GM12891 (cell line): Measurements from ENCODE around the gene PI4KA.
"Not testable (repeated sequence)": the region's sequence is repeated elsewhere in the genome, so short reads cannot be mapped to it uniquely, and the experiment has no call there.

Experiments used
- DNase-seq: peaks from one replicate; pipeline ENCODE4 v3.0.0; 2011; ENCODE audit warnings: low spot score; ENCODE audit not compliant: insufficient read length
- FAIRE-seq: peaks from 2 replicates; lab custom pipeline; 2011; peaks lifted over from hg19 to GRCh38; lab: Jason Lieb, UNC
- PAX5 ChIP-seq: IDR thresholded peaks from 2 replicates; pipeline ENCODE4 v1.6.1; 2011; ENCODE audit warnings: low read length, moderate library complexity, mild to moderate bottlenecking; ENCODE audit not compliant: insufficient read depth, severe bottlenecking
- POLR2A ChIP-seq: IDR thresholded peaks from 2 replicates; pipeline ENCODE4 v1.6.1; 2011; ENCODE audit warnings: low read depth, low read length, control low read depth
- POLR2AphosphoS5 ChIP-seq: IDR thresholded peaks from 2 replicates; pipeline ENCODE4 v1.6.1; 2011; ENCODE audit warnings: low read depth, low read length, control low read depth
- POU2F2 ChIP-seq: IDR thresholded peaks from 2 replicates; pipeline ENCODE4 v1.6.1; 2011; ENCODE audit warnings: low read depth, mild to moderate bottlenecking, control low read depth, low read length, moderate library complexity
- SPI1 ChIP-seq: IDR thresholded peaks from 2 replicates; pipeline ENCODE4 v1.6.1; 2011; ENCODE audit warnings: low read depth, low read length, control low read depth
- TAF1 ChIP-seq: IDR thresholded peaks from 2 replicates; pipeline ENCODE4 v1.6.1; 2011; ENCODE audit warnings: low read depth, low read length, control low read depth

PI4KA gene

GRCh38 chr22:20742764-20743163 is 115.8 kb downstream of the PI4KA start:
- no peak for TF ChIP-seq POLR2AphosphoS5
- no peak for TF ChIP-seq POU2F2
- no peak for TF ChIP-seq TAF1
- no peak for TF ChIP-seq PAX5
- TF ChIP-seq SPI1, result no peak
- no peak for TF ChIP-seq POLR2A
- FAIRE-seq (no peak), DNase-seq (no peak)

DNA sequence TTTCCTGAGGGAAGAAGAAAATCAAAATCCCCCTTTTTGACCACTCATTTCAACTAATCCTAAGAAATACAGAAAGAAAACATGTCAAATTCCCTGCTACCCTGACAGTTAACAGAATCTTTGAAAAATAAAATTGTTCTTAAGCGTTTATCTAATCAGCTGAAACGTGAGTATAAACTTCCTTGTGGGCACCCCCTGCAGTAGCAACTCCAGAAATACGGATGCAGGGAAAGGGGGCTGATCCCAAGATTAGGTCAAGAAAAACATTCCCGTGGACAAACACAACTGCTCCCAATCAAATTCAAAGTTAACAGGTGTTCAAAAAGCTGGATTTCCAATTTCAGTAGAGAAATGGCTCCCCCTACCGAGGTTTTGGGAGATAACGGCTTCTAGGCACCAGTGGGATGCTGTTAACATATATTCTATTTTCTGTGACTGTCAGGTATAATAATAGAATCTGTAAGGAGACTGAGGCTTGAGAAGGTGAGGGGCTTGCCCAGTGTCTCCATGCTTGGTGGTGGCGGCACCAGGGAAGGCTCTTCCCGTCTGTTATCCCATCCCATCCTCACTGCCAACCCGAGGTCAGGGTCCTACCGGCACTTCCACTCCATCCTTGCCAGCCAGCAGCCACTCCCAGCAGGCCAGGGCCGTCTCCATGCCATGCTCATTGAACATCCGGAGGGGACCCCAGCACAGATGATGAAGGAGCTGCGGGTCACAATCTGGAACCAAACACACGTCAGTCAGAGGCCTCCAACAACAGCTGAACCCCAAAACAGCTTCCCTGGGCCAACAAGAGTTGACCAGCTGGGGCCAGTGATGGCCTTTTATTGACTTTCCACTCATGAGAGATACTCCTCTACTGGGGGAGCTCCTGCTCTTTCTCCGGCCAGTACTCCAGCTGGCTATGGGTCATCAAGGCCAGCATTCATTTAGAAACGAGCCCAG is 116.7 kb downstream of the PI4KA start:
- FAIRE-seq (no peak), DNase-seq (no peak)
- no peak for TF ChIP-seq POU2F2

DNA sequence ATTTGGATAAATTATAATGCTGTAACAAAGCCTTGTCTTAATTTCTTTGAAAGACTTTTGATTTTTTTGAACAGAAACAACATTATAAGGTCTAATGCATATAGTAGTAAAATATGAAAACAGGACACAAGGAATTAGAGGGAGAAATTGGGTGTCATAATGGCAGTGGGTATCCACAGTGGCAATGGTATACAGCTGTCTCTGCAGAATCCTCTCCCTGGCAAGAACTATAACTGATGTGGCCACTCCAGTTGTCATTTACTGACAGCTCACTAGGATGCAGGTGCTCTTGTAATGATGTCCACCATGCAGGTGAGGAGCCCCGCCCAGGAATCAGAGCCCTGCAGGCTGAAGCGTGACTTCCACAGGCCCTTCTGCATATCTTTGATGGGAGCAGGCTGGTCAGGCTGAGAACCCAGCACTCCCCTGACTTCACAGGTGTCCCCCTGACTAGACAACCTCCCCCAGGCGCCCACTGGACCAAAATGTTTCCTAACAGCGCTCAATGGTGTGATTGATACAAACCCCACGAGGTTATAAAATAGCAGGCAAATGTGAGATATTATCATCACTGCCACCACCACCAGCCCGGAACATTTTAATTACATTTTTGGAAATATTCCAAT is 117.5 kb downstream of the PI4KA start:
- FAIRE-seq (no peak), DNase-seq (no peak)
- TF ChIP-seq PAX5, result no peak
- no peak for TF ChIP-seq POLR2A
- TF ChIP-seq POLR2AphosphoS5, result no peak
- TF ChIP-seq SPI1, result no peak
- no peak for TF ChIP-seq POU2F2
- TF ChIP-seq TAF1, result no peak

DNA sequence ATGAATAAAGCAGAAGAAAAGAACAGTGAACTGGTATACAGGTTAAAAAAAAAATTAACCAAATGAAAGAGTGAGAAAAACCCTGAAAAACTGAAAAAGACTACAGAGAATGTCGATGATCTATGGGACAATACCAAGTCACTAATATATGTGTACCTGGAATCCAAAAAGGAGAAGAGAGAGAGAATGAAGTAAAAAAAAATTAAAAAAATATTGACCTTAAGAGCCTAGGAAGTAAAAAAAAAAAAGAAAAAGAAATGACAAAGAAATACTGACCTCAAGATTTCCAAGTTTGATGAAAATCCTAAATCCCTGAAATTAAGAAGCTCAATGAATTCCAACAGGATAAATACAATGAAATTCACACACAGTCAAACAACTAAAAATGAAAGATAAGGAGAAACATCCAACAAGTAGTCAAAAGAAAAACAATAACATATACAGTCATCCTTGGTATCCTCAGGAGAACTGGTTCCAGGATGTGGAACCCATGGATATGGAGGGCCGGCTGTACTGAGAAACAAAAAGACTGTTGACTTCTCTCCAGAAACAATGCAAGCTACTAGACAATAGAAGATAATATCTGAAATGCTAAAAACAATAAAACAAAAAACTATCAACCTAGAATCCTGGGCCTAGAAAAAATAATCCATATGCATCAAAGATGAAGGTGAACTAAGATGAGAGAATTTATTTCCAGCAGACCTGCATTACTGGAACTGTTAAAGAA is 118.2 kb downstream of the PI4KA start:
- FAIRE-seq (no peak), DNase-seq (no peak)
- TF ChIP-seq POLR2AphosphoS5, result no peak
- TF ChIP-seq TAF1, result no peak
- TF ChIP-seq SPI1, result no peak

DNA sequence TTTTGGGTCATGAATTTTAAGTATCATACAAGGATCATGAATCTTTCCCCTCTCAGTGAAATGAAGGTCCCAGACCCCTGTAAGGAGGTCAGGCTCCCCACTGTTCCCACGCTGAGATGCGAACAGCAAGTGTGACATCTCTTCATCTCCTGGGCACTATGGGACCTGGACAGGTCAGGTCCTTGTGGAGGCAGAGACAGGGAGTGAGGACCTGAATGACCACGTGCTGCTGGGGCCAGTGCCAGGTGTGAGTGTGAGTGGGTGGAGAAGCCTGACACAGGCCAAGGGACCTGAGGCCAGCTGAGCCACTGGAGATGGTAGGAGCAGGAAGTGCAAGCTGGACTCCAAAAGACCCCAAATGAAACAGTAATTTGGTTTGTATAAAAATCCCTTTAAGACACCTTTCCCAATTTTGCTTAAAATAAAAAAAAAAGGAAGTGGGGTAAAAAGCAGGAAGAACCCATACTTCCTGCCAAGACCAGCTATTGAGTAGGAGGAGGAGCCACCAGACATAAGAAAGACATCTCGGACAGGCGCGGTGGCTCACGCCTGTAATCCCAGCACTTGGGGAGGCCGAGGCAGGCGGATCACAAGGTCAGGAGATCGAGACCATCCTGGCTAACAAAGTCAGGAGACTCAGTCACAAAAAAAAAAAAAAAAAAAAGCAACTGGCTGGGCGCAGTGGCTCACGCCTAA is 120.1 kb downstream of the PI4KA start:
- FAIRE-seq (no peak), DNase-seq (no peak)
- no peak for TF ChIP-seq TAF1
- no peak for TF ChIP-seq POLR2AphosphoS5
- no peak for TF ChIP-seq POU2F2
- TF ChIP-seq POLR2A, result no peak
- no peak for TF ChIP-seq SPI1
- TF ChIP-seq PAX5, result no peak

DNA sequence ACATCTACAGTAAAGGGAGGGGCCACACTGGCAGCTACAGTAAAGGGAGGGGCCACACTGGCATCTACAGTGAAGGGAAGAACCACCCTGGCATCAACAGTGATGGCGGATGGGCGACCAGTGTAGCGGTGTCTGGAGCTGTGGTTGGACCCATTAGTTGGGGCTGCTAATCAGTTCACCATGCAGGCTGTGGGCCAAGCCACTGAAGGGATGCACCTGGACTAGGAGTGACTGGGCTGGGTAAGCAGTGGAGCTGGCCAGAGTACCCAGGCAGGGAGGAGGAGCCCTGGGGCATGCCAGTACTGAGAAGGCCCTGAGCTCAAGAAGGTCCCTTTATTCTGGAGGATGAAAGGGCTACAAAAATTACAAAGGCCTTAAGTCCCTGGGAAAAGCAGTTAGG is 121.7 kb downstream of the PI4KA start:
- DNase-seq, FAIRE-seq: not testable (repeated sequence)

DNA sequence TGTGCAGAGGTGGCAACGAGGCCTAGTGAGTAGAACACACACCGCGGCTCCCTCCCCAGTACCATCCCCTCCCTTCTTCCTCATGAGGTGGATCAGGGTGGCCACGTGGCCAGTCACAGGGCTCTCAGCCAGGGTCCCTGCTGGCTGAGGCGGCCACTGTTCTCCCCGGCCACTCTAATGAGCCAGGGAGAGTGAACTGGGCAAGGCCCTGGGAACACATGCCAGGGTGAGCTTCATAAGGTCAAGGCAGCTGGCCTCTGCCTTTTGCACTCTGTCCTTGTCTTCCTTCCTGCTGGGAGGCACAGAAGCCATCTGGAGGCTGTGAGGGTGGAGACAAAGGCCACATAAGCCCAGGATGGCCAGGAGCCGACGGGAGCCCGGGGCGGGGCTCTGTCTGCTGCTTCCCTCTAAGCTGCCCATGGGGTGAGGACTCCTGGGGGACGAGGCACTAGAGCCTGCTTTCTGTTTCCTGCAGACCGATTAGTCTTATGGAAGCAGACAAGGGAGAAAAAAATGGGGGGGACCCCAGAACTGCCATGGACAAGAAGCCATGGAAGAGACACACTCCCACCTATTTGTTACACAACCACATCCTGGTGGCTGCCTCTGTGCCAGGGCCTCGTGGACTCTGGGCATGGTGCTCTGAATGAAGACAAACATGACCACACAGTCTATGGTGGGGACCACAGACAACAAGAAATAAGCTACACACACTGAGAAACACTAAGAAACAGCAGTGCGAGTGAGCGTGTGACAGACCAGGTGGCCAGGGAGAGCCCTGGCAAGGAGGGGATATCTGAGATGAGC is 123.1 kb downstream of the PI4KA start:
- not testable (repeated sequence) for FAIRE-seq, DNase-seq

DNA sequence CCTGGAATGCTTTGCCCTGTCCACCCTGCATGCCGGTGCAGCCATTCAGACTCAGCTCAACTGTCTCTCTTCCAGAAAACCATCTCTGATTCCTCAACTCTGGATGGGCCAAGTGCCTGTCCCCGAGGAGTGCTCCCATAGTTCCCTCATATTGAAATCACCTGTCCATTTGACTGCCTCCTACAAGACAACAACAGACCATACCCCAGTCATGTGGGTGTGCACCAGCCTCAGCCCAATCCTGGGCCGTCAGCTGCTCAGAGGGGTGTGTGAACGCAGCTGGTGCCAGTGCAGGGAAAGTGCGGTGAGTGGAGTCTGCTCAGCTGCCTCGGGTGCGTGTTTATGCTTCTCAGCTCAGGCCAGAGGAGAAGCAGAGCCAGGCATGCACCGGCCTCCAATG is 126.2 kb downstream of the PI4KA start:
- not testable (repeated sequence) for FAIRE-seq, DNase-seq

- FAIRE-seq (no peak), DNase-seq (no peak)
- TF ChIP-seq PAX5 (no peak), POU2F2 (no peak), POLR2A (no peak), POLR2AphosphoS5 (no peak), SPI1 (no peak), TAF1 (no peak)
Measured at GRCh38 chr22:20729194-20729593, 129.4 kb downstream of the PI4KA start.
